Neutrophil (primary cell): Measurements from ENCODE around the gene OR51B2.

ENCODE experiments used
- H3K27ac ChIP-seq: fragments of 200-600 bp; sonication (generic); 2 replicates; pipeline ENCODE4 v1.5.1; 2016; ENCODE audit warnings: mild to moderate bottlenecking, moderate library complexity
- H3K27me3 ChIP-seq: fragments of 200-600 bp; sonication (generic); 2 replicates; pipeline ENCODE4 v1.6.0; 2016; ENCODE audit warnings: mild to moderate bottlenecking
- H3K36me3 ChIP-seq: fragments of 200-600 bp; sonication (generic); 2 replicates; pipeline ENCODE4 v1.5.1; 2017
- H3K4me1 ChIP-seq, 2 experiments: fragments of 200-600 bp in 1 of 2; sonication (generic) in 1 of 2; 1 replicate in 1 of 2; 2 replicates in 1 of 2; pipeline versions ENCODE4 v1.5.1 to v1.6.1; 2013 to 2016; ENCODE audit warnings: low read depth in 1 of 2, low read length in 1 of 2, mild to moderate bottlenecking in 1 of 2, moderate library complexity in 1 of 2; ENCODE audit not compliant: control insufficient read depth in 1 of 2, insufficient read depth in 1 of 2
- H3K4me3 ChIP-seq, 2 experiments: fragments of 200-600 bp in 1 of 2; sonication (generic) in 1 of 2; 1 replicate in 1 of 2; 2 replicates in 1 of 2; pipeline ENCODE4 v1.5.1; 2013 to 2016; ENCODE audit warnings: low read depth in 1 of 2, low read length in 1 of 2, mild to moderate bottlenecking in 1 of 2, moderate library complexity in 1 of 2
- H3K9me3 ChIP-seq: fragments of 200-600 bp; sonication (generic); 2 replicates; pipeline ENCODE4 v1.5.1; 2016
- TF ChIP-seq, protein P1 (sequence below): fragments of 200-600 bp; sonication (generic); IDR thresholded peaks from 2 replicates; pipeline ENCODE4 v1.5.1; 2016; ENCODE audit warnings: antibody characterized with exemption

Gene OR51B2

DNA sequence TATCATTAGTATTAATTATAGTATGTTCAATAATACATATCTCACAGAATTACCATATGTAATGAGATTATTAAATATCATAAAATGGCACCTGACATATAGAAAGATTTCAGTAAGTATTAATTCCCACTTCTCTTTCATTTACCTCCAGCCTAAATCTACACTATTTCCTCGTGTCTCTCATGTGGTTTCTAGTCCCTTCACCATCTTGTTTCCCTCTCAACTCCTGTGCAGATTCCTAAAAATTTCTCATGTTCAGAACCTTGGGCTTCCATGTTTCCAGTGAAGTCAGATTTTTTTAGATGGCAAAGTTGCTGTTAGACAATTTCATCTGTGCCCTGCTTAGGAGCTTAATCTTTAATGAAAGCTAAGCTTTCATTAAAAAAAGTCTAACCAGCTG, 40.2 kb downstream of the OR51B2 start:
- TF ChIP-seq, protein P1, sequence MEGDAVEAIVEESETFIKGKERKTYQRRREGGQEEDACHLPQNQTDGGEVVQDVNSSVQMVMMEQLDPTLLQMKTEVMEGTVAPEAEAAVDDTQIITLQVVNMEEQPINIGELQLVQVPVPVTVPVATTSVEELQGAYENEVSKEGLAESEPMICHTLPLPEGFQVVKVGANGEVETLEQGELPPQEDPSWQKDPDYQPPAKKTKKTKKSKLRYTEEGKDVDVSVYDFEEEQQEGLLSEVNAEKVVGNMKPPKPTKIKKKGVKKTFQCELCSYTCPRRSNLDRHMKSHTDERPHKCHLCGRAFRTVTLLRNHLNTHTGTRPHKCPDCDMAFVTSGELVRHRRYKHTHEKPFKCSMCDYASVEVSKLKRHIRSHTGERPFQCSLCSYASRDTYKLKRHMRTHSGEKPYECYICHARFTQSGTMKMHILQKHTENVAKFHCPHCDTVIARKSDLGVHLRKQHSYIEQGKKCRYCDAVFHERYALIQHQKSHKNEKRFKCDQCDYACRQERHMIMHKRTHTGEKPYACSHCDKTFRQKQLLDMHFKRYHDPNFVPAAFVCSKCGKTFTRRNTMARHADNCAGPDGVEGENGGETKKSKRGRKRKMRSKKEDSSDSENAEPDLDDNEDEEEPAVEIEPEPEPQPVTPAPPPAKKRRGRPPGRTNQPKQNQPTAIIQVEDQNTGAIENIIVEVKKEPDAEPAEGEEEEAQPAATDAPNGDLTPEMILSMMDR, result no peak
- Histone ChIP-seq H3K36me3 (no peaks in the 10 kb centered on the region), H3K9me3 (no peaks in the 10 kb centered on the region), H3K27ac (no peak overlapping the region), H3K4me1 (no peaks in the 10 kb centered on the region), H3K27me3 (no peaks in the 10 kb centered on the region), H3K4me3 (no peak overlapping the region)

DNA sequence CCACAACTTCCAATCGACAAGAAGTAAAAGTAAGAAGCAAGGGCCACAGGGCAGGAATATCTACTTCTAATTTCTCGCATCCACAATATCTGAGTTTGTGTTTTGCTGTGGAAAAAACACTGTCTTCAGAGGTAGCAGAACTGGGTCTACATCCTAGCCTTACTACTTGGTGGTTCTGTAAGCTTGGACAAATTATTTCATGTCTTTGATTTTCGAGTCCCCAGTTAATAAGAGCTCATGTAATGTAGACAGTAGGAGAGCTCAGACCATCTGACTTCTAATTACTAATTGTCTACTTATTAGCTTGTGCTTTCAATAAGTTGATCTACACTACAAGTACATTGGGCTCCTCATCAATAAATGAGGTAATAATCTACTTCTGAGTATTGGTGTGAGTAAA, 41.0 kb downstream of the OR51B2 start:
- no peaks in the 10 kb centered on the region for H3K27me3 ChIP-seq
- H3K36me3 ChIP-seq, result no peaks in the 10 kb centered on the region
- no peaks in the 10 kb centered on the region for H3K9me3 ChIP-seq
- TF ChIP-seq, protein P1, result no peak
- H3K4me1 ChIP-seq, result no peaks in the 10 kb centered on the region
- no peak overlapping the region for H3K4me3 ChIP-seq
- no peak overlapping the region for H3K27ac ChIP-seq

DNA sequence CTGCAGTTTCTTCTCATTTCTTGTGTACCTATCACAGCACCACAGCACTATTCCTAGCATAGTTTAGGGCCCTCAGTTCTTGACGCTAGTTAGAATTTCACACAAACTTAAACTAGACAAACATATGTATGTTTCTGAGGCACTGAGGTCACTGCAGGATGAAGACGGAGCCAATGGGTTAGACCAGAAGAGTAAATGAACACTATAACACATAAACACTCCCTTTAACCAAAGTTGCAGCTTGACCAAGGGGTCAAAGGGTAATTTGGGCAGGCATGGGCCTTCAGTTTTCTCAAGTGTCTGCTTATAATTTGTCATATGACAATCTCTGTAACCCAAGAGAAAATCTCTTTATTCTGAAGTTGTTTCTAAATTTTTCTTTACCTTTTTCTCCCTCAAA, 41.5 kb downstream of the OR51B2 start:
- TF ChIP-seq, protein P1, result no peak

DNA sequence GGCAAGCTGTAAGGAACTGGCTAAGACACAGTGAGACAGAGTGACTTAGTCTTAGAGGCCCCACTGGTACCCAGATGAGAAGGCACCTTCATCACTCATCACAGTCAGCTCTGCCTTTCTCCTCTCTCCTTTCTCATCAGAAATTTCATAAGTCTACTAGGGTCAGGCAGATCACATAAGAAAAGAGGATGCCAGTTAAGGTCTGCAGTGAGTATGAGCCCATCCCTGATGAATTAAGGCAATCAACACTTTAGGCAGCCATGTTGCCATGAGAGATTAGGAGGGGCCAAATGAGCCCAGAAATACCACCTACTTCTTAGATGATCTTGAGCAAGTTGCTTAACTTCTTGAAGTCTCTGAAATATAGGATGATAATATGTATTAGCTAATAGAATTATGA, 42.5 kb downstream of the OR51B2 start:
- H3K27me3 ChIP-seq, result no peaks in the 10 kb centered on the region
- H3K4me3 ChIP-seq, result no peak overlapping the region
- no peaks in the 10 kb centered on the region for H3K9me3 ChIP-seq
- no peaks in the 10 kb centered on the region for H3K36me3 ChIP-seq
- no peaks in the 10 kb centered on the region for H3K4me1 ChIP-seq
- no peak overlapping the region for H3K27ac ChIP-seq
- TF ChIP-seq, protein P1, result no peak

More for the DNA sequence above, 41.5 kb downstream of the OR51B2 start:
- Histone ChIP-seq H3K36me3 (no peaks in the 10 kb centered on the region), H3K4me1 (no peaks in the 10 kb centered on the region), H3K27me3 (no peaks in the 10 kb centered on the region), H3K9me3 (no peaks in the 10 kb centered on the region), H3K27ac (no peak overlapping the region), H3K4me3 (no peak overlapping the region)

DNA sequence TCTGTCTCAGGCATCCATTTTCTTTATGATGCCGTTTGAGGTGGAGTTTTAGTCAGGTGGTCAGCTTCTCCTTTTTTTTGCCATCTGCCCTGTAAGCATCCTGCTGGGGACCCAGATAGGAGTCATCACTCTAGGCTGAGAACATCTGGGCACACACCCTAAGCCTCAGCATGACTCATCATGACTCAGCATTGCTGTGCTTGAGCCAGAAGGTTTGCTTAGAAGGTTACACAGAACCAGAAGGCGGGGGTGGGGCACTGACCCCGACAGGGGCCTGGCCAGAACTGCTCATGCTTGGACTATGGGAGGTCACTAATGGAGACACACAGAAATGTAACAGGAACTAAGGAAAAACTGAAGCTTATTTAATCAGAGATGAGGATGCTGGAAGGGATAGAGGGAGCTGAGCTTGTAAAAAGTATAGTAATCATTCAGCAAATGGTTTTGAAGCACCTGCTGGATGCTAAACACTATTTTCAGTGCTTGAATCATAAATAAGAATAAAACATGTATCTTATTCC, 43.5 kb downstream of the OR51B2 start:
- H3K4me3 ChIP-seq, result no peak overlapping the region
- H3K27ac ChIP-seq, result no peak overlapping the region
- TF ChIP-seq, protein P1, result no peak
- no peaks in the 10 kb centered on the region for H3K27me3 ChIP-seq
- no peaks in the 10 kb centered on the region for H3K36me3 ChIP-seq
- no peaks in the 10 kb centered on the region for H3K9me3 ChIP-seq
- no peaks in the 10 kb centered on the region for H3K4me1 ChIP-seq
